GM12878 (cell line): ENCODE measurements around the gene FHOD3. TPM values are rescaled to one million over a fixed set of nuclear protein-coding genes. Genes with fewer than 3 reads are reported as not detected.

Source experiments
- ATAC-seq: fragments of 200-7000 bp; cut with Tn5 transposase; 3 replicates; pipeline ENCODE4 v1.9.1; 2020; ENCODE audit warnings: mild to moderate bottlenecking, moderate library complexity
- BruUV-seq: library from RNA; stranded (reverse); fragments of 400-500 nt; replicated peaks from 2 replicates; lab custom pipeline; 2021; lab: Mats Ljungman, UMichigan
- CTCF ChIA-PET: fragments of 300-600 bp; sonication (Branson Sonifier 250); formaldehyde crosslinking; extraction: SDS; loops from one replicate; lab custom pipeline; 2021; ENCODE audit warnings: inconsistent platforms; lab: Yijun Ruan, JAX
- POLR2A ChIA-PET: fragments of 350-600 bp; formaldehyde crosslinking; extraction: SDS; loops from one replicate; lab custom pipeline; 2021; ENCODE audit warnings: inconsistent platforms; lab: Charles Lee
- RAD21 ChIA-PET: fragments of 300-600 bp; sonication (Branson Sonifier 250); formaldehyde crosslinking; loops from one replicate; lab custom pipeline; 2023; ENCODE audit warnings: antibody characterized with exemption; ENCODE audit not compliant: unreplicated experiment; lab: Charles Lee
- SMC1A ChIA-PET: fragments of 300-600 bp; sonication (Branson Sonifier 250); formaldehyde crosslinking; loops from one replicate; lab custom pipeline; 2023; ENCODE audit not compliant: unreplicated experiment, uncharacterized antibody; lab: Charles Lee
- DNase-seq: peaks from one replicate; pipeline ENCODE4 v3.0.0-alpha.2; 2011; ENCODE audit warnings: low read depth, low spot score
- FAIRE-seq: peaks from 3 replicates; lab custom pipeline; 2011; peaks lifted over from hg19 to GRCh38; lab: Jason Lieb, UNC
- H2AFZ ChIP-seq: 2 replicates; pipeline ENCODE4 v1.6.0; 2011; ENCODE audit warnings: low read depth, low read length, control low read depth; ENCODE audit not compliant: control insufficient read depth
- H3K27ac ChIP-seq: 2 replicates; pipeline ENCODE4 v1.5.1; 2011; ENCODE audit warnings: control low read depth; ENCODE audit not compliant: control insufficient read depth, insufficient read depth
- H3K27me3 ChIP-seq, 2 experiments: replicated peaks in 1 of 2; 2 replicates each; pipeline versions ENCODE4 v1.6.0 to v1.6.1; 2011; ENCODE audit warnings: low read length in 1 of 2; ENCODE audit not compliant: control insufficient read depth in 2 of 2, insufficient read depth in 2 of 2
- H3K36me3 ChIP-seq, 2 experiments: 2 replicates each; pipeline ENCODE4 v1.5.1; 2011; ENCODE audit warnings: low read length in 1 of 2; ENCODE audit not compliant: control insufficient read depth in 2 of 2, insufficient read depth in 2 of 2
- H3K4me1 ChIP-seq: 2 replicates; pipeline ENCODE4 v1.6.1; 2011; ENCODE audit warnings: mild to moderate bottlenecking, low read length, moderate library complexity, mixed read lengths; ENCODE audit not compliant: control insufficient read depth, insufficient read depth
- H3K4me2 ChIP-seq: 2 replicates; pipeline ENCODE4 v1.6.0; 2011; ENCODE audit warnings: control low read depth; ENCODE audit not compliant: control insufficient read depth, insufficient read depth
- H3K4me3 ChIP-seq: fragments of 200-600 bp; sonication (generic); 2 replicates; pipeline ENCODE4 v1.5.1; 2016
- H3K79me2 ChIP-seq: 2 replicates; pipeline ENCODE4 v1.6.0; 2011; ENCODE audit warnings: low read length; ENCODE audit not compliant: control insufficient read depth, insufficient read depth
- H3K9ac ChIP-seq: 2 replicates; pipeline ENCODE4 v1.8.0; 2011; ENCODE audit warnings: low read length, control low read depth, mixed read lengths; ENCODE audit not compliant: control insufficient read depth, insufficient read depth
- H3K9me3 ChIP-seq: replicated peaks from 3 replicates; pipeline ENCODE4 v1.5.1; 2011; ENCODE audit warnings: mild to moderate bottlenecking, low read length; ENCODE audit not compliant: control insufficient read depth, insufficient read depth
- H4K20me1 ChIP-seq: 2 replicates; pipeline ENCODE4 v1.6.0; 2011; ENCODE audit not compliant: control insufficient read depth, insufficient read depth
- BCLAF1 ChIP-seq: fragments of 450-650 bp; IDR thresholded peaks from 2 replicates; pipeline ENCODE4 v1.6.1; 2017; ENCODE audit warnings: antibody characterized with exemption, mild to moderate bottlenecking, moderate library complexity
- CHD1 ChIP-seq: IDR thresholded peaks from 2 replicates; pipeline ENCODE4 v1.6.1; 2012; ENCODE audit warnings: low read depth, low read length, improper control_type of control experiment
- CHD2 ChIP-seq: IDR thresholded peaks from 2 replicates; pipeline ENCODE4 v1.6.1; 2011; ENCODE audit warnings: low read depth, low read length, improper control_type of control experiment, borderline replicate concordance
- CREB1 ChIP-seq: IDR thresholded peaks from 2 replicates; pipeline ENCODE4 v1.6.1; 2012; ENCODE audit warnings: low read depth, mild to moderate bottlenecking, inconsistent platforms
- IKZF1 ChIP-seq: fragments of 450-650 bp; conservative IDR thresholded peaks from 2 replicates; pipeline ENCODE4 v1.6.1; 2017; ENCODE audit warnings: antibody characterized with exemption, mild to moderate bottlenecking
- MEF2B ChIP-seq: fragments of 450-650 bp; IDR thresholded peaks from 2 replicates; pipeline ENCODE4 v1.6.1; 2018; ENCODE audit warnings: mild to moderate bottlenecking, moderate library complexity; ENCODE audit not compliant: partially characterized antibody, poor library complexity, severe bottlenecking
- NR2C2 ChIP-seq: IDR thresholded peaks from 2 replicates; pipeline ENCODE4 v1.6.1; 2011; ENCODE audit warnings: borderline replicate concordance, low read depth; ENCODE audit not compliant: control insufficient read depth, insufficient read length
- PAX8 ChIP-seq: fragments of 450-650 bp; IDR thresholded peaks from 2 replicates; pipeline ENCODE4 v1.6.1; 2017; ENCODE audit warnings: mild to moderate bottlenecking, moderate library complexity
- POLR2A ChIP-seq: IDR thresholded peaks from 2 replicates; pipeline ENCODE4 v1.6.1; 2011; ENCODE audit warnings: low read depth, mild to moderate bottlenecking, low read length
- RAD21 ChIP-seq: IDR thresholded peaks from 2 replicates; pipeline ENCODE4 v1.6.1; 2011; ENCODE audit warnings: mild to moderate bottlenecking, low read depth, low read length, moderate library complexity; ENCODE audit not compliant: insufficient read depth
- RCOR1 ChIP-seq: conservative IDR thresholded peaks from 2 replicates; pipeline ENCODE4 v1.6.1; 2012; ENCODE audit warnings: low read depth, low read length, improper control_type of control experiment
- SP1 ChIP-seq: IDR thresholded peaks from one replicate; pipeline ENCODE4 v1.6.1; 2011; ENCODE audit warnings: low read depth, low read length
- TBL1XR1 ChIP-seq: IDR thresholded peaks from 2 replicates; pipeline ENCODE4 v1.6.1; 2012; ENCODE audit warnings: low read depth, low read length, improper control_type of control experiment
- ZNF274 ChIP-seq: IDR thresholded peaks from one replicate; pipeline ENCODE4 v1.8.0; 2011; ENCODE audit not compliant: insufficient read length, insufficient read depth
- ZSCAN29 ChIP-seq: fragments of 450-650 bp; IDR thresholded peaks from 2 replicates; pipeline ENCODE4 v1.6.1; 2017; ENCODE audit warnings: mild to moderate bottlenecking, moderate library complexity
- ZZZ3 ChIP-seq: IDR thresholded peaks from 2 replicates; pipeline ENCODE4 v1.6.1; 2011; ENCODE audit warnings: low read depth; ENCODE audit not compliant: control insufficient read depth, insufficient read length
- WGBS: methylation state at CpG from one replicate; pipeline ENCODE4 v1.1.6; 2016; ENCODE audit warnings: low lambda C conversion rate; ENCODE audit not compliant: insufficient replicate concordance, insufficient coverage; ENCODE audit errors: missing lambda C conversion rate; 5-methylcytosine and 5-hydroxymethylcytosine counted together
- in situ Hi-C: fragments of 300-500 bp; cut with MboI; formaldehyde crosslinking; loops from 9 replicates; pipeline ENCODE4 v1.14.3; 2018; ENCODE audit warnings: mixed read lengths
- intact Hi-C: fragments of 100-400 bp; cut with micrococcal nuclease; formaldehyde crosslinking; loops from one replicate; pipeline ENCODE4 v1.14.2; 2022; ENCODE audit not compliant: unreplicated experiment
- polyA plus RNA-seq, 11 experiments: library from polyadenylated mRNA; depleted of rRNA in 4 of 11; unstranded in 6 of 11; stranded (reverse) in 5 of 11; fragments of >200 nt; fragmentation: Nextera tagmentation in 4 of 11; fragmentation: Illumina TruSeq in 1 of 11; extraction: Ambion mirVana in 4 of 11; extraction: Trizol in 1 of 11; gene quantifications; 1 replicate in 1 of 11; 2 replicates in 10 of 11; pipeline versions ENCODE4 v1.2.1 to v1.2.3, GENCODE V29; 2011 to 2016; ENCODE audit warnings: inconsistent platforms in 2 of 11, missing spikeins in 2 of 11, low read depth in 1 of 11
- total RNA-seq, 4 experiments: library from RNA; depleted of rRNA in 3 of 4; stranded (reverse); fragments of >200 nt in 3 of 4; fragmentation: Illumina TruSeq in 1 of 4; extraction: Trizol in 1 of 4; gene quantifications; 2 replicates each; pipeline versions ENCODE4 v1.2.1 to v1.2.3, GENCODE V29; 2013 to 2021
- TF ChIP-seq, protein P1 (sequence below): fragments of 450-650 bp; formaldehyde crosslinking; IDR thresholded peaks from 2 replicates; pipeline ENCODE4 v1.5.0; 2022; ENCODE audit warnings: mild to moderate bottlenecking, missing genetic modification characterization
- TF ChIP-seq, protein P2 (sequence below): fragments of 450-650 bp; IDR thresholded peaks from 2 replicates; pipeline ENCODE4 v1.6.1; 2017; ENCODE audit warnings: borderline replicate concordance

Gene FHOD3
- total and polyA plus RNA-seq, 10 of the 15 experiments (the other 5 are each of a cell fraction or from before 2014, with no cell fraction given) = 0.77 to 26.7 (median 10.4) TPM

GRCh38 chr18:36464126-36464651 lies 166.7 kb downstream of the FHOD3 start:
- Histone ChIP-seq H3K27me3 (no peaks in the 10 kb centered on the region), H4K20me1 (no peaks in the 10 kb centered on the region), H3K36me3 (no peaks in the 10 kb centered on the region), H3K9ac (no peak overlapping the region), H2AFZ (no peak overlapping the region), H3K4me2 (no peak overlapping the region), H3K9me3 (no peaks in the 10 kb centered on the region), H3K4me3 (no peak overlapping the region), H3K79me2 (no peaks in the 10 kb centered on the region), H3K27ac (no peak overlapping the region), H3K4me1 (no peaks in the 10 kb centered on the region)
- FAIRE-seq (no peak), ATAC-seq (no peak), DNase-seq (no peak)
- ChIA-PET SMC1A (interaction anchor here (0.9 to 1.7 kb wide), 6 partner anchors 8 to 107 kb away, joined by 3 to 9 read pairs (median 4); no protein-coding TSS in a partner anchor), POLR2A (no interaction called here), RAD21 (no interaction called here), CTCF (no interaction called here)
- intact Hi-C loops = no loop called here
- TF ChIP-seq CHD1 = no peak
- TF ChIP-seq TBL1XR1 = no peak
- TF ChIP-seq POLR2A = no peak
- TF ChIP-seq IKZF1 = no peak
- TF ChIP-seq PAX8 = no peak
- TF ChIP-seq BCLAF1 = no peak
- TF ChIP-seq, protein P1, sequence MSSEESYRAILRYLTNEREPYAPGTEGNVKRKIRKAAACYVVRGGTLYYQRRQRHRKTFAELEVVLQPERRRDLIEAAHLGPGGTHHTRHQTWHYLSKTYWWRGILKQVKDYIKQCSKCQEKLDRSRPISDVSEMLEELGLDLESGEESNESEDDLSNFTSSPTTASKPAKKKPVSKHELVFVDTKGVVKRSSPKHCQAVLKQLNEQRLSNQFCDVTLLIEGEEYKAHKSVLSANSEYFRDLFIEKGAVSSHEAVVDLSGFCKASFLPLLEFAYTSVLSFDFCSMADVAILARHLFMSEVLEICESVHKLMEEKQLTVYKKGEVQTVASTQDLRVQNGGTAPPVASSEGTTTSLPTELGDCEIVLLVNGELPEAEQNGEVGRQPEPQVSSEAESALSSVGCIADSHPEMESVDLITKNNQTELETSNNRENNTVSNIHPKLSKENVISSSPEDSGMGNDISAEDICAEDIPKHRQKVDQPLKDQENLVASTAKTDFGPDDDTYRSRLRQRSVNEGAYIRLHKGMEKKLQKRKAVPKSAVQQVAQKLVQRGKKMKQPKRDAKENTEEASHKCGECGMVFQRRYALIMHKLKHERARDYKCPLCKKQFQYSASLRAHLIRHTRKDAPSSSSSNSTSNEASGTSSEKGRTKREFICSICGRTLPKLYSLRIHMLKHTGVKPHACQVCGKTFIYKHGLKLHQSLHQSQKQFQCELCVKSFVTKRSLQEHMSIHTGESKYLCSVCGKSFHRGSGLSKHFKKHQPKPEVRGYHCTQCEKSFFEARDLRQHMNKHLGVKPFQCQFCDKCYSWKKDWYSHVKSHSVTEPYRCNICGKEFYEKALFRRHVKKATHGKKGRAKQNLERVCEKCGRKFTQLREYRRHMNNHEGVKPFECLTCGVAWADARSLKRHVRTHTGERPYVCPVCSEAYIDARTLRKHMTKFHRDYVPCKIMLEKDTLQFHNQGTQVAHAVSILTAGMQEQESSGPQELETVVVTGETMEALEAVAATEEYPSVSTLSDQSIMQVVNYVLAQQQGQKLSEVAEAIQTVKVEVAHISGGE = no peak
- TF ChIP-seq SP1 = no peak
- no peak for TF ChIP-seq ZNF274
- TF ChIP-seq ZZZ3 = no peak
- TF ChIP-seq NR2C2 = no peak
- no peak for TF ChIP-seq RCOR1
- TF ChIP-seq, protein P2, sequence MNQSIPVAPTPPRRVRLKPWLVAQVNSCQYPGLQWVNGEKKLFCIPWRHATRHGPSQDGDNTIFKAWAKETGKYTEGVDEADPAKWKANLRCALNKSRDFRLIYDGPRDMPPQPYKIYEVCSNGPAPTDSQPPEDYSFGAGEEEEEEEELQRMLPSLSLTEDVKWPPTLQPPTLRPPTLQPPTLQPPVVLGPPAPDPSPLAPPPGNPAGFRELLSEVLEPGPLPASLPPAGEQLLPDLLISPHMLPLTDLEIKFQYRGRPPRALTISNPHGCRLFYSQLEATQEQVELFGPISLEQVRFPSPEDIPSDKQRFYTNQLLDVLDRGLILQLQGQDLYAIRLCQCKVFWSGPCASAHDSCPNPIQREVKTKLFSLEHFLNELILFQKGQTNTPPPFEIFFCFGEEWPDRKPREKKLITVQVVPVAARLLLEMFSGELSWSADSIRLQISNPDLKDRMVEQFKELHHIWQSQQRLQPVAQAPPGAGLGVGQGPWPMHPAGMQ = no peak
- TF ChIP-seq MEF2B = no peak
- no peak for TF ChIP-seq CHD2
- no peak for TF ChIP-seq CREB1
- TF ChIP-seq RAD21 = no peak
- TF ChIP-seq ZSCAN29 = no peak
- in situ Hi-C loops = no loop called here
- no TSS peak for BruUV-seq
- WGBS = 70% methylated on average over 5 of the region's 5 CpGs
